IMR-90 (cell line): ENCODE measurements around the gene ITGB5. TPM values are rescaled to one million over a fixed set of nuclear protein-coding genes. Genes with fewer than 3 reads are reported as not detected.

Experiments
- ATAC-seq: fragments of 200-7000 bp; cut with Tn5 transposase; 2 replicates; pipeline ENCODE4 v1.9.1; 2020; ENCODE audit warnings: low read depth, mild to moderate bottlenecking, moderate library complexity
- BruUV-seq: library from RNA; stranded (reverse); fragments of 400-500 nt; replicated peaks from 2 replicates; lab custom pipeline; 2021; lab: Mats Ljungman, UMichigan
- CTCF ChIA-PET: fragments of 300-600 bp; formaldehyde crosslinking; extraction: SDS; loops from one replicate; lab custom pipeline; 2021; ENCODE audit warnings: antibody characterized with exemption; lab: Yijun Ruan, JAX
- POLR2A ChIA-PET: fragments of 300-600 bp; sonication (Branson Sonifier 250); formaldehyde crosslinking; loops from one replicate; lab custom pipeline; 2022; ENCODE audit warnings: antibody characterized with exemption; ENCODE audit not compliant: unreplicated experiment; lab: Charles Lee
- DNase-seq: peaks from one replicate; pipeline ENCODE4 v3.0.0; 2013
- H2AFZ ChIP-seq: replicated peaks from 2 replicates; pipeline ENCODE3; 2013; ENCODE audit warnings: low read length, mild to moderate bottlenecking; ENCODE audit not compliant: poor library complexity
- H2AK5ac ChIP-seq: 2 replicates; pipeline ENCODE4 v1.6.1; 2013; ENCODE audit warnings: low read depth, low read length, inconsistent platforms
- H2AK9ac ChIP-seq: replicated peaks from 2 replicates; pipeline ENCODE3; 2013; ENCODE audit warnings: mild to moderate bottlenecking, low read depth, low read length, moderate library complexity; ENCODE audit not compliant: poor library complexity
- H2BK120ac ChIP-seq: 2 replicates; pipeline ENCODE4 v1.6.1; 2013; ENCODE audit warnings: low read depth, low read length, inconsistent platforms
- H2BK15ac ChIP-seq: 3 replicates; pipeline ENCODE4 v1.6.1; 2013; ENCODE audit warnings: low read depth, low read length, inconsistent platforms
- H2BK20ac ChIP-seq: 2 replicates; pipeline ENCODE4 v1.6.1; 2013; ENCODE audit warnings: low read depth, mild to moderate bottlenecking, inconsistent platforms, low read length, moderate library complexity
- H2BK5ac ChIP-seq: 2 replicates; pipeline ENCODE4 v1.6.1; 2013; ENCODE audit warnings: mild to moderate bottlenecking, low read depth, low read length, inconsistent platforms; ENCODE audit not compliant: poor library complexity, severe bottlenecking
- H3K14ac ChIP-seq: replicated peaks from 2 replicates; pipeline ENCODE4 v1.6.1; 2013; ENCODE audit warnings: low read depth, low read length, inconsistent platforms
- H3K18ac ChIP-seq: 2 replicates; pipeline ENCODE4 v1.6.1; 2013; ENCODE audit warnings: low read depth, low read length, control low read depth
- H3K23ac ChIP-seq: 2 replicates; pipeline ENCODE4 v1.6.1; 2013; ENCODE audit warnings: low read depth, low read length, inconsistent platforms
- H3K27ac ChIP-seq: 2 replicates; pipeline ENCODE4 v1.5.1; 2013; ENCODE audit warnings: mild to moderate bottlenecking, control low read depth, low read length; ENCODE audit not compliant: insufficient read depth
- H3K27me3 ChIP-seq: 2 replicates; pipeline ENCODE4 v1.6.1; 2013; ENCODE audit warnings: low read length; ENCODE audit not compliant: control insufficient read depth, insufficient read depth
- H3K36me3 ChIP-seq: 2 replicates; pipeline ENCODE4 v1.6.1; 2013; ENCODE audit warnings: low read length, mixed read lengths; ENCODE audit not compliant: control insufficient read depth, insufficient read depth
- H3K4ac ChIP-seq: 2 replicates; pipeline ENCODE4 v1.6.1; 2013; ENCODE audit warnings: low read depth, low read length, inconsistent platforms
- H3K4me1 ChIP-seq: 2 replicates; pipeline ENCODE4 v1.6.1; 2013; ENCODE audit warnings: low read length, mixed read lengths; ENCODE audit not compliant: control insufficient read depth, insufficient read depth
- H3K4me2 ChIP-seq: 2 replicates; pipeline ENCODE4 v1.6.1; 2013; ENCODE audit warnings: low read depth, mild to moderate bottlenecking, control low read depth, low read length, moderate library complexity
- H3K4me3 ChIP-seq: 2 replicates; pipeline ENCODE4 v1.5.1; 2013; ENCODE audit warnings: low read depth, mild to moderate bottlenecking, control low read depth, low read length, moderate library complexity; ENCODE audit not compliant: insufficient read depth
- H3K56ac ChIP-seq: 2 replicates; pipeline ENCODE4 v1.6.1; 2013; ENCODE audit warnings: low read length, inconsistent platforms; ENCODE audit not compliant: insufficient read depth; ENCODE audit errors: extremely low read depth
- H3K79me1 ChIP-seq, 2 experiments: 2 replicates each; pipeline ENCODE4 v1.6.1; 2013; ENCODE audit warnings: low read length in 2 of 2, inconsistent platforms in 1 of 2, low read depth in 1 of 2
- H3K9ac ChIP-seq: 2 replicates; pipeline ENCODE4 v1.6.1; 2013; ENCODE audit warnings: low read depth, low read length, control low read depth
- H3K9me1 ChIP-seq: 2 replicates; pipeline ENCODE4 v1.6.1; 2013; ENCODE audit warnings: low read length, inconsistent platforms; ENCODE audit not compliant: insufficient read depth
- H3K9me3 ChIP-seq: 2 replicates; pipeline ENCODE4 v1.6.1; 2013; ENCODE audit warnings: low read length; ENCODE audit not compliant: control insufficient read depth, insufficient read depth
- H4K20me1 ChIP-seq: 2 replicates; pipeline ENCODE4 v1.6.1; 2013; ENCODE audit warnings: low read length, inconsistent platforms; ENCODE audit not compliant: insufficient read depth
- H4K5ac ChIP-seq: 2 replicates; pipeline ENCODE4 v1.6.1; 2013; ENCODE audit warnings: mild to moderate bottlenecking, low read depth, low read length, control low read depth
- H4K8ac ChIP-seq, 2 experiments: 2 replicates each; pipeline ENCODE4 v1.6.1; 2013; ENCODE audit warnings: low read depth in 2 of 2, low read length in 2 of 2, control low read depth in 1 of 2, inconsistent platforms in 1 of 2
- H4K91ac ChIP-seq: 2 replicates; pipeline ENCODE4 v1.6.1; 2013; ENCODE audit warnings: low read depth, low read length, inconsistent platforms; ENCODE audit not compliant: insufficient read depth
- CEBPB ChIP-seq: IDR thresholded peaks from 2 replicates; pipeline ENCODE4 v1.6.1; 2012; ENCODE audit warnings: low read depth, low read length, improper control_type of control experiment
- CHD1 ChIP-seq: IDR thresholded peaks from 2 replicates; pipeline ENCODE4 v1.6.1; 2012; ENCODE audit warnings: low read depth, low read length, improper control_type of control experiment
- RCOR1 ChIP-seq: IDR thresholded peaks from 2 replicates; pipeline ENCODE4 v1.6.1; 2012; ENCODE audit warnings: mild to moderate bottlenecking, low read length, improper control_type of control experiment; ENCODE audit not compliant: insufficient replicate concordance
- WGBS, 2 experiments: methylation state at CpG; one replicate each; pipeline versions ENCODE4 v1.1.5 to v1.1.7; 2013; ENCODE audit warnings: missing lambda C conversion rate in 2 of 2; ENCODE audit not compliant: insufficient read length in 1 of 2; ENCODE audit errors: extremely low coverage in 2 of 2; 5-methylcytosine and 5-hydroxymethylcytosine counted together
- dilution Hi-C: fragments of 300-500 bp; cut with HindIII; formaldehyde crosslinking; loops from one replicate; pipeline ENCODE4 v1.14.3; 2018; ENCODE audit warnings: low sequenced_read_pairs; ENCODE audit not compliant: unreplicated experiment
- in situ Hi-C: fragments of 300-500 bp; cut with MboI; formaldehyde crosslinking; loops from 3 replicates; pipeline ENCODE4 v1.14.3; 2019; ENCODE audit warnings: low sequenced_read_pairs, inconsistent platforms, mixed read lengths
- intact Hi-C: fragments of 100-400 bp; cut with micrococcal nuclease; formaldehyde crosslinking; loops from 2 replicates; pipeline ENCODE4 v1.10.0; 2022
- polyA plus RNA-seq, 3 experiments: library from polyadenylated mRNA; depleted of rRNA; stranded (reverse); fragments of >200 nt; gene quantifications; 2 replicates each; pipeline ENCODE4 v1.2.3, GENCODE V29; 2012; ENCODE audit warnings: low replicate concordance in 1 of 3
- total RNA-seq: library from RNA; depleted of rRNA; stranded (reverse); fragments of >200 nt; gene quantifications from 2 replicates; pipeline ENCODE4 v1.2.3, GENCODE V29; 2012
- TF ChIP-seq, protein P1 (sequence below): fragments of 150-350 bp; IDR thresholded peaks from 2 replicates; pipeline ENCODE4 v1.6.1; 2017; ENCODE audit warnings: mild to moderate bottlenecking, antibody characterized with exemption, low read length, low read depth

The ITGB5 gene
- total and polyA plus RNA-seq, 2 of the 4 experiments (the other 2 are of a cell fraction): 85.0 to 101 TPM

DNA sequence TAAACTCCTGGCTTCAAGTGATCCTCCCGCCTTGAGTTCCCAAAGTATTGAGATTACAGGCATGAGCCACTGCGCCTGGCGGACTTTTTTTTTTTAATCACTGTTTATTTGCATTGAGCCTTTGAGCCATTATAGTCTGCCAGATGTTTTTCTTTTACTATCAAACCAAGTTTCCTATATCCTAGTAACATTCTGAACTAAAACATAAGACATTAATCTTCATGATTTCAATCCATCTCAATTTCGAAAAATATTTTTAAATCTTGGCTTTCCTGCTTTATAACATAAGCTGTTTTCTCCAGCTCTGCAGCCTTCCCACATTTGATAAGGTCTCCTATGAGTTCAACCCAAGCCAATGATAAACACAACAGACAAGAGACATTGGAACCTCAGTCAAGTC lies 81.5 kb downstream of the ITGB5 start:
- H3K4me3 ChIP-seq: no peak overlapping the region
- no peak for TF ChIP-seq CEBPB
- TF ChIP-seq CHD1: no peak
- TF ChIP-seq RCOR1: no peak
- TF ChIP-seq, protein P1, sequence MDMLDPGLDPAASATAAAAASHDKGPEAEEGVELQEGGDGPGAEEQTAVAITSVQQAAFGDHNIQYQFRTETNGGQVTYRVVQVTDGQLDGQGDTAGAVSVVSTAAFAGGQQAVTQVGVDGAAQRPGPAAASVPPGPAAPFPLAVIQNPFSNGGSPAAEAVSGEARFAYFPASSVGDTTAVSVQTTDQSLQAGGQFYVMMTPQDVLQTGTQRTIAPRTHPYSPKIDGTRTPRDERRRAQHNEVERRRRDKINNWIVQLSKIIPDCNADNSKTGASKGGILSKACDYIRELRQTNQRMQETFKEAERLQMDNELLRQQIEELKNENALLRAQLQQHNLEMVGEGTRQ: no peak
- H4K91ac ChIP-seq: no peak overlapping the region
- no peak overlapping the region for H2AFZ ChIP-seq
- no peak overlapping the region for H4K5ac ChIP-seq
- no peak overlapping the region for H3K4ac ChIP-seq
- H3K23ac ChIP-seq: no peak overlapping the region
- peaks cover 4% of the 10 kb centered on the region for H4K20me1 ChIP-seq
- dilution Hi-C loops (no loop called here), in situ Hi-C loops (no loop called here), intact Hi-C loops (no loop called here)
- CTCF ChIA-PET: no interaction called here
- no peak overlapping the region for H4K8ac ChIP-seq
- no TSS peak for BruUV-seq
- POLR2A ChIA-PET: no interaction called here
- peaks cover 17% of the 10 kb centered on the region for H3K9me1 ChIP-seq
- H3K79me1 ChIP-seq: peaks cover 0 to 26% of the 10 kb centered on the region in 2 experiments; a peak in 2 of 4 replicates
- no peak overlapping the region for H3K4me2 ChIP-seq
- 86% methylated on average over 3 of the region's 4 CpGs; no CpG with 5 or more reads in 1 of the 2 experiments for WGBS, 2 experiments
- no peaks in the 10 kb centered on the region for H3K27me3 ChIP-seq
- H3K9me3 ChIP-seq: no peaks in the 10 kb centered on the region
- DNase-seq: peak; percentile 16
- H3K9ac ChIP-seq: no peak overlapping the region
- no peak overlapping the region for H3K14ac ChIP-seq
- H2BK120ac ChIP-seq: no peak overlapping the region
- no peak for ATAC-seq
- H2AK5ac ChIP-seq: no peak overlapping the region
- H2BK20ac ChIP-seq: no peak overlapping the region
- no peak overlapping the region for H3K27ac ChIP-seq
- peaks cover 4% of the 10 kb centered on the region for H3K4me1 ChIP-seq
- H2BK5ac ChIP-seq: no peak overlapping the region
- no peak overlapping the region for H2BK15ac ChIP-seq
- no peak overlapping the region for H3K18ac ChIP-seq
- peaks cover 11% of the 10 kb centered on the region; the same call in 1 of the 2 replicates for H3K36me3 ChIP-seq
- H3K56ac ChIP-seq: no peak overlapping the region
- H2AK9ac ChIP-seq: no peak overlapping the region
